ENCODE results near the gene DSC2.
"Not testable (repeated sequence)": the region's sequence is repeated elsewhere in the genome, so short reads cannot be mapped to it uniquely, and the experiment has no call there.

The DSC2 gene

DNA sequence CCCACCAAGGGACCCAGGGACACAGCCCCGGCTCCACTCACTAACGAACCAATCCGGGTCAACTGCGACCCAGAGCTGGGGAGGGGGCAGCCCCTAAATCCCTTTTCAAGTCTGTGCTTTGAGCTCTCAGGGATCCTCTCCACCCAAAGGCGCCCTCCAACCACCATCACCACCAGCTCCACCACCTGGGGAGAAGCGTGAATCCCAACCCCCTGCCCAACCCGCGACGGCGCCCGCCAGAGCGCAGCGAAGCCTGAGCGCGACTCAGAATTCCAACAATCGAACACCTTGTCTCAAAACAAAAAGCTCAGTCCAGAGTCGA lies 60.2 kb downstream of the DSC2 start:
- DNase-seq: no peak

DNA sequence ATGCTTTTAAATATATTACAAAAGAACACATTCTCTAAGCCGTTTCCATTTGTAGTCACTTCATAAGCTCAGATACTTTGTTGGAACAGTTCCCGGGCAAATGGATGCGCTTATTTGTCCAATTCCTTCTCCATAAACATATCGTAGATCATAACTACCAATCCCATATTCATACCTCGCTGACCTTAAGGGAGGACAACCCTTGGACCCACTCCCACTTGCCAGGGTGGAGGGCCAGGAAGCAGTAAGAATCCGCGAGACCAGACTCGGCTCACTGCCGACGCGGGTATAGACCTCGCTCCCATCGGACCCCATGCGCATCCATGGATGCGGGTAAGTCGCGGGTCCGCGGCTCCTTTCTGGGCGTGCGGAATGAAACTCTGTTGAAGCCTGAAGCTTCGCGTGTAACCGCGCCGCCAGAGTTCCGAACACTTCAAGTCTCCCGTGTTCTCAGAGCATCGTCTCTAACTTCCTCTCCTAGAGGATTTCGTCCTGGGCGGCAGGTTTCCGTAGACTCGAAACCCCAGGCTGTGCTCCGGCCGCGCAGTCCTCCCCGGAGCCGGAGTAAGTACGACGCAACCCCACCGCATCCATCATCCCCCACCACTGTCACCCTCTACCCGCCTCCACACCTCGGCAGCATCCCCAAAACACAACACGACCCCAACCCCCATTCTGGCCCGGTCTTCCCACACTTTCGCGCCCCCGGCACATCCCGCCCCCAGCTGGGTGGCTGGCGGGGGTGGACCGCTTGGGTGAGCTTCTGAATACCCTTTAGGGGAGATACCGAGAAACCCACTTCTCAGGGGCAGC lies 60.7 kb downstream of the DSC2 start:
- no peak for DNase-seq

DNA sequence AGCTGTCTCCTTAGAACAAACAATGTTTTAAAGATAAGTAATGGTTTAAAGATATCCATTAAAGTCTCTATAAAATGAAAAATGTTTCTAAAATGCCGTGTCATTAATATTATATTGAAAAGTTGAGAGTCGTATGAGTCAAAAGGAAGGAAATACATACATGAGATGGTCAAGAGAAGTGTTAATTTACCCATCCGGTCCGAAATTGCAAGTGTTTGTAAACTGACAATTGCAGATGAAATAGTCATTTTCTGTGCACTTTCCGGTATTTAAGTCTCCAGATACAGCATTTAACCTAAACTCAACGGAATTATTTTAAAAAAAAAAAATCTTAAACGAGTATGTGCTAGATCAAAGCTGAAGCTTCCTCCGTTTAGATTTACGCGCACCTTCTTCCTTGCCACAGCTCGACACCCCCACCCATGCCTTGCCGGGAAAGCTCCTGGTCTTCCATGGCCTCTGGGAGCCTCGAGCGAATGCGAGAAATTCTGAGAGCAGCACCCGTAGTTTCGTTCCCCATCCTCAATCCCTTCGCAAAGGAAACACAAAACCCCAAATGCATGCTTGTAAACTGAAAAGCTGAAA lies 61.4 kb downstream of the DSC2 start:
- DNase-seq: no peak

DNA sequence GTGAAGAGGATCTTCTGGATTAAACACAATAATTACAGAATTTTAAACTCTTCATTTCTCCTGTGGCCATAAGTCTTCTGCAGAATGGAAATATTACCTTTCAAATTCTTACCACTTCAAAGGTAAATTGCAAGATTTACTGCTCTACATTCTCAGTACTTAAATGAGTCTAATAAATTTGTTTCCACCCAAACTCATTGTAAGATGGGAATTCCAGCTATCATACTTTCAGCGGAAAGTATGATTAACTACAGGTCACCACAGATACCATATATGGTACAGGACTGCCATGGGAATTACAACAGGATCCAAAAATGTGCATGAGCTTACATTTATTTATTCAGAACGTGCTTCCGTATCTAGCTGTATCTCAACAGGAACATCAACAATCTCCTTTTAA lies 62.8 kb downstream of the DSC2 start:
- DNase-seq: no peak

DNA sequence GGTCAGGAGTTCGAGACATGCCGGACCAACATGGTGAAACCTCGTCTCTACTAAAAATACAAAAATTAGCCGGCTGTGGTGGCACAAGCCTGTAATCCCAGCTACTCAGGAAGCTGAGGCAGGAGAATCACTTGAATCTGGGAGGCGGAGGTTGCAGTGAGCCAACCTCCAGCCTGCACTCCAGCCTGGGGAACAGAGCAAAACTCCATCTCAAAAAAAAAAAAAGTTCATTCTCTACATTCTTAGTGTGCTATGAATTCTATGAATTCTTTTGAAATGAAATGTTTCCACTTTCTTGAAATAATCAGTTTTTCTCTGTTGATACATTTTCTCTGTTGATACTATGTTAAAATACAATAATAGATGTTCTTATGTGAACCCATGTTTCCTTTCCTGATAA lies 64.5 kb downstream of the DSC2 start:
- DNase-seq: not testable (repeated sequence)

DNA sequence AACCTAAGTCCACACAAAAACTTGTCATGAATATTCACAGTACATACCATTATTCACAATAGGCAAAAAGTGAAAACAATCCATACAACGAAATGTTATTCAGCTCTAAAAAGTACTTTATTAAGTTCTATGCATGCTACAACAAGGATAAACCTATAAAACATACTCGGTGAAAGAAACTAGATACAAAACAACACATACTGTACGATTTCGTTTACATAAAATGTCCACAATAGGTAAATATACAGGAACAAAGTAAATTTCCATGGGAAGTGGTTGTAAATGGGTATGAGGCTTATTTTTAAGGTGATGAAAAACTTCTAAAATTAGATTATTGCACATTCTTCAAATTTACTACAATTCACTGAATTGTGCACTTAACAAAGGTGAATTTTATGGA lies 67.7 kb downstream of the DSC2 start:
- DNase-seq: no peak

DNA sequence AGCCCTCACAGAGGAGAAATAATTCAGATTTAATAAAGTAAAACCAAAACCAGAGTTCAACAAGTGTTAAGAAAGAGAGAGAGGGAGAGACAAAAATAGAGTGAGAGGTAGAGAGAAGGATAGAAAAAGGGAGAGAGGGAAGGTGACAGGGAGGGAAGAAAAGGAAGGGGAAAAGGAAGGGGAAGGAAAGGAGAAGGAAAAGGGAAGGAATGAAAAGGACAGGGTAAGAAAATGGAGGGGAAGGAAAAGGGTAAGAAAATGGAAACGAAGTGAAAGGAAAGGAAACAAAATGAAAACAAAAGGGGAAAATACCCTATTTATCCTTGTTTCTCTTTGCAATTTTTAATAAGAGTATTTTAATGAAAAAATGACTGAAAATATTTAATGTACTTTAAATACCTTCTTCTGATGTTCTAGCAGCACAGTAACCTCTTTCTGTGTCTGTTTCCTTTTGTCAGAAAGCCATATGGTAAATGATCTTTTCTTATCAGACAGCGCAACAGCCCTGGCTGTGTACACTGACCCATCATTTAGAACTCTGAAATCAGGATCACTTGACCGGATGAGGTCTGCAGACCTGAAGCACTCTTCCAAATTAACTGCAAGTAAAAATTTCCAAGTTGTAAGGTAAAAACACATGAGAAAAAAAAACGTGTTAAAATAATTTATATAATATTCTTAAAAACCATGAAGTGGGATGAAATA lies 71.5 kb downstream of the DSC2 start:
- DNase-seq: no peak

DNA sequence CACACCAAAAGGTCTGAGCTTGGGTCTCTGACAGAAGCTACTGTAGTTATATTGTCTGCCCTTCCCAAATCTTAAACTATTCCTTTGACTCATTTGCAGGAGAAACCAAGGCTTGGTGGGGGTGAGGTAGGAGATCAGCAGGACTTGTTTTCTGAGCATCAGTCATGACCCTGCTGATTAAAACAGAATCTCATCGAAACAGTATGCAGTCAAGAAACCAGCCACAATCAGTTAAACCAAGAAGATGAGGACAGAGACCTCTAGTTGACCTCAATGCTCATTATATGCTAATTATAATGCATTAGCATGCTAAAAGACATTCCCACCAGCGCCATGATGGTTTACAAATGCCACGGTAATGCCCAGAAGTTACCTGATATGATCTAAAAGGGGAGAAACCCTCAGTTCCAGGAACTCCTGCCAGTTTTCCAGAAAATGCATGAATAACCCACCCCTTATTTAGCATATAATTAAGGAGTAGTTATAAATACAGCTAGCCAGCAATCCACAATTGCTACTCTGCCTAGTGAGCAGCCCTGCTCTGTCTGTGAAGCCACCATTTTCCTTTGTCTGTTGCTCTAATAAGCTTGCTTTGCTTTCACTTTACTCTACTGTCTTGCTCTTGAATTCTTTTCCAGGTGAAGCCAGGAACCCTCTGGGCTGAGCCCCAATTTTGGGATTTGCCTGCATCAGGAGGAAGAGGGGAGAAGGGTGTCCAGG lies 86.3 kb downstream of the DSC2 start:
- no peak for DNase-seq

DNA sequence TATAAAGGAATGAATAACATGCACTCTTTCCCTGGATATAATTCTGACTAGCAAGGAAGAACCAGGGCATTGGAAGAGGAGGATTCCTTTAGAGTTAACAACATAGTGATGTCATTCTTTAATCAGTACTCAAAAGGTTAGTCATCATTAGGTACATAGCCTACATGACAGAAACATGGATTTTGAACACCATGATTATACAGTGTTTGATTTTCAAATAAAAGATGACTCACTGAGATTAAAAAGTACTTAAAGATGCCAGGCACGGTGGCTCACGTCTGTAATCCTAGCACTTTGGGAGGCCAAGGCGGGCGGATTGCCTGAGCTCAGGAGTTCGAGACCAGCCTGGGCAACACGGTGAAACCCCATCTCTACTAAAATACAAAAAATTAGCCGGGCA lies 90.8 kb downstream of the DSC2 start:
- not testable (repeated sequence) for DNase-seq

DNA sequence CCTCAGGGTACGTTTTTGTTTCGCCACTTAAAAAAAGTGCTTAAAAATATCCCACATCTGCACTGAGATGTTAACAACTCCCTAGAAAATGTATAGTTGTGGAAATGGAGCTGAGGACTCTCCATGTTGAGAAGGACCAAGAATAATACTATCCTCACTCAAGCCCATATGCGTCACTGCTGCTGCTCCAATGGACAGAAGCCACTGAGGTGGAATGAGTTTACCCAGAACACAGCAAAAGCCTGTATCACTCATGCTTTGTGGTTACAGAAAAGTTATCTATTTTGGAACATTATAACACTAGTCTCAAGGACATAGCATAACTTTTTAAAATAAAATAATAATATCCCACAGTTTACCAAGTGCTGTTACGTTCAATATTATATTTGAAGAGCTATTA lies 91.6 kb downstream of the DSC2 start:
- no peak for DNase-seq

Measured in DMS 273 treated with DMSO at 0.1 percent for 48 hours (cell line).